SK-N-SH treated with all-trans-retinoic acid at 6 μM for 48 hours (cell line): ENCODE data around the gene ROBO1.

Experiments
- ATAC-seq: fragments of 200-7000 bp; cut with Tn5 transposase; 3 replicates; pipeline ENCODE4 v1.9.1; 2020; ENCODE audit warnings: mild to moderate bottlenecking, moderate library complexity
- ARNTL ChIP-seq: fragments of 450-650 bp; formaldehyde crosslinking; IDR thresholded peaks from 2 replicates; pipeline ENCODE4 v1.5.0; 2020; ENCODE audit warnings: low read depth, mild to moderate bottlenecking, moderate library complexity, borderline replicate concordance
- BACH2 ChIP-seq: fragments of 250-450 bp; sonication (Bioruptor Pico); IDR thresholded peaks from 2 replicates; pipeline ENCODE4 v1.9.0; 2021; ENCODE audit warnings: mild to moderate bottlenecking, borderline replicate concordance
- CREB5 ChIP-seq: fragments of 250-450 bp; sonication (Bioruptor Pico); IDR thresholded peaks from 2 replicates; pipeline ENCODE4 v1.5.1; 2020; ENCODE audit warnings: low read depth, mild to moderate bottlenecking, moderate library complexity
- CSDC2 ChIP-seq: fragments of 250-450 bp; sonication (Bioruptor Pico); IDR thresholded peaks from 2 replicates; pipeline ENCODE4 v1.5.0; 2020; ENCODE audit warnings: mild to moderate bottlenecking, moderate library complexity
- CSRNP3 ChIP-seq: fragments of 250-450 bp; sonication (Bioruptor Pico); IDR thresholded peaks from 2 replicates; pipeline ENCODE4 v1.5.1; 2021; ENCODE audit warnings: mild to moderate bottlenecking, moderate library complexity
- GLIS3 ChIP-seq: fragments of 250-450 bp; sonication (Bioruptor Pico); IDR thresholded peaks from 2 replicates; pipeline ENCODE4 v1.5.0; 2020; ENCODE audit warnings: mild to moderate bottlenecking, moderate library complexity
- ISL1 ChIP-seq: fragments of 250-450 bp; sonication (Bioruptor Pico); IDR thresholded peaks from 2 replicates; pipeline ENCODE4 v2.1.2; 2022; ENCODE audit warnings: mild to moderate bottlenecking, moderate library complexity
- OSR1 ChIP-seq: fragments of 250-450 bp; sonication (Bioruptor Pico); IDR thresholded peaks from 2 replicates; pipeline ENCODE4 v1.8.0; 2022; ENCODE audit warnings: moderate library complexity, mild to moderate bottlenecking, inconsistent platforms
- PATZ1 ChIP-seq: fragments of 250-450 bp; sonication (Bioruptor Pico); IDR thresholded peaks from 2 replicates; pipeline ENCODE4 v1.8.0; 2020; ENCODE audit warnings: mild to moderate bottlenecking, moderate library complexity, borderline replicate concordance
- POU6F1 ChIP-seq: fragments of 250-450 bp; sonication (Bioruptor Pico); IDR thresholded peaks from 2 replicates; pipeline ENCODE4 v1.8.0; 2021; ENCODE audit warnings: low read depth, mild to moderate bottlenecking, moderate library complexity, borderline replicate concordance
- PPARA ChIP-seq: fragments of 250-450 bp; sonication (Bioruptor Pico); IDR thresholded peaks from 2 replicates; pipeline ENCODE4 v1.5.0; 2020; ENCODE audit warnings: mild to moderate bottlenecking, borderline replicate concordance
- SNAI2 ChIP-seq: fragments of 250-450 bp; sonication (Bioruptor Pico); IDR thresholded peaks from 2 replicates; pipeline ENCODE4 v1.5.0; 2020; ENCODE audit warnings: mild to moderate bottlenecking, moderate library complexity
- TCF4 ChIP-seq: fragments of 250-450 bp; sonication (Bioruptor Pico); IDR thresholded peaks from 2 replicates; pipeline ENCODE4 v1.8.0; 2021; ENCODE audit warnings: mild to moderate bottlenecking, moderate library complexity, borderline replicate concordance
- TOX ChIP-seq: fragments of 250-450 bp; sonication (Bioruptor Pico); IDR thresholded peaks from 2 replicates; pipeline ENCODE4 v1.8.0; 2021; ENCODE audit warnings: mild to moderate bottlenecking, moderate library complexity, borderline replicate concordance
- TSHZ2 ChIP-seq: fragments of 250-450 bp; sonication (Bioruptor Pico); IDR thresholded peaks from 2 replicates; pipeline ENCODE4 v1.5.0; 2020; ENCODE audit warnings: mild to moderate bottlenecking, moderate library complexity
- ZC3H10 ChIP-seq: fragments of 250-450 bp; sonication (Bioruptor Pico); IDR thresholded peaks from 2 replicates; pipeline ENCODE4 v1.5.1; 2021; ENCODE audit warnings: mild to moderate bottlenecking, moderate library complexity
- ZFP3 ChIP-seq: fragments of 250-450 bp; sonication (Bioruptor Pico); IDR thresholded peaks from 2 replicates; pipeline ENCODE4 v1.5.0; 2020; ENCODE audit warnings: mild to moderate bottlenecking, moderate library complexity
- ZFP30 ChIP-seq: fragments of 450-650 bp; formaldehyde crosslinking; IDR thresholded peaks from 2 replicates; pipeline ENCODE4 v1.5.0; 2022; ENCODE audit warnings: mild to moderate bottlenecking, moderate library complexity
- ZNF565 ChIP-seq: fragments of 450-650 bp; formaldehyde crosslinking; conservative IDR thresholded peaks from 2 replicates; pipeline ENCODE4 v1.5.0; 2020; ENCODE audit warnings: low read depth, mild to moderate bottlenecking, moderate library complexity
- ZNF70 ChIP-seq: fragments of 450-650 bp; formaldehyde crosslinking; IDR thresholded peaks from 2 replicates; pipeline ENCODE4 v1.5.0; 2020; ENCODE audit warnings: mild to moderate bottlenecking, moderate library complexity
- ZNF8 ChIP-seq: fragments of 450-650 bp; formaldehyde crosslinking; IDR thresholded peaks from 2 replicates; pipeline ENCODE4 v1.5.0; 2020; ENCODE audit warnings: mild to moderate bottlenecking, moderate library complexity

ROBO1 gene

GRCh38 chr3:79517766-79518413, 249.9 kb downstream of the ROBO1 start:
- peak; percentile 76 for ATAC-seq
- TF ChIP-seq CREB5 (CRISPR knock-in tag) (no peak), TCF4 (CRISPR knock-in tag) (no peak), PATZ1 (CRISPR knock-in tag) (no peak), ZFP3 (CRISPR knock-in tag) (no peak), ZFP30 (CRISPR knock-in tag) (no peak), GLIS3 (CRISPR knock-in tag) (no peak), ISL1 (CRISPR knock-in tag) (no peak), CSRNP3 (no peak), PPARA (CRISPR knock-in tag) (no peak), CSDC2 (CRISPR knock-in tag) (no peak), POU6F1 (CRISPR knock-in tag) (no peak), SNAI2 (CRISPR knock-in tag) (no peak)
- TF ChIP-seq, all 23 proteins: peak for 0

GRCh38 chr3:79516795-79517194, 251.0 kb downstream of the ROBO1 start:
- no peak for TF ChIP-seq ZFP3 (CRISPR knock-in tag)
- TF ChIP-seq ZNF70 (CRISPR knock-in tag) = no peak
- TF ChIP-seq ZNF565 (CRISPR knock-in tag) = no peak
- TF ChIP-seq SNAI2 (CRISPR knock-in tag) = no peak
- no peak for TF ChIP-seq TOX
- no peak for TF ChIP-seq ARNTL (CRISPR knock-in tag)
- no peak for TF ChIP-seq TSHZ2
- no peak for TF ChIP-seq ZNF8 (CRISPR knock-in tag)
- no peak for TF ChIP-seq ZC3H10 (CRISPR knock-in tag)
- TF ChIP-seq ZFP30 (CRISPR knock-in tag) = no peak
- no peak for TF ChIP-seq BACH2 (CRISPR knock-in tag)
- TF ChIP-seq OSR1 (CRISPR knock-in tag) = no peak
- TF ChIP-seq POU6F1 (CRISPR knock-in tag) = no peak
- TF ChIP-seq TCF4 (CRISPR knock-in tag) = no peak
- TF ChIP-seq, all 23 proteins: peak for 0
- ATAC-seq = no peak
